Left lobe of liver (tissue), 2 donors: ENCODE measurements around the gene CNIH2. TPM values are rescaled to one million over a fixed set of nuclear protein-coding genes. Genes with fewer than 3 reads are reported as not detected.
"Not testable (repeated sequence)": the region's sequence is repeated elsewhere in the genome, so short reads cannot be mapped to it uniquely, and the experiment has no call there.

Experiments
- ATAC-seq: fragments of 200-7000 bp; cut with Tn5 transposase; one replicate; pipeline ENCODE4 v1.9.1; 2020; ENCODE audit warnings: mild to moderate bottlenecking, moderate library complexity
- DNase-seq: peaks from one replicate; pipeline ENCODE4 v3.0.0-alpha.2; 2020; ENCODE audit warnings: low spot score
- total RNA-seq: library from RNA; stranded (reverse); gene quantifications from one replicate; pipeline ENCODE4 v1.2.1, GENCODE V29; 2021
- donor health status: DM: no; HTN: no; CAD: no; lungs with moderate emphysema.
- donor health status: DM: no; HTN: yes; CAD: no.

The CNIH2 gene
- total RNA-seq, 1 donor from 2014 or later: 0.13 TPM

DNA sequence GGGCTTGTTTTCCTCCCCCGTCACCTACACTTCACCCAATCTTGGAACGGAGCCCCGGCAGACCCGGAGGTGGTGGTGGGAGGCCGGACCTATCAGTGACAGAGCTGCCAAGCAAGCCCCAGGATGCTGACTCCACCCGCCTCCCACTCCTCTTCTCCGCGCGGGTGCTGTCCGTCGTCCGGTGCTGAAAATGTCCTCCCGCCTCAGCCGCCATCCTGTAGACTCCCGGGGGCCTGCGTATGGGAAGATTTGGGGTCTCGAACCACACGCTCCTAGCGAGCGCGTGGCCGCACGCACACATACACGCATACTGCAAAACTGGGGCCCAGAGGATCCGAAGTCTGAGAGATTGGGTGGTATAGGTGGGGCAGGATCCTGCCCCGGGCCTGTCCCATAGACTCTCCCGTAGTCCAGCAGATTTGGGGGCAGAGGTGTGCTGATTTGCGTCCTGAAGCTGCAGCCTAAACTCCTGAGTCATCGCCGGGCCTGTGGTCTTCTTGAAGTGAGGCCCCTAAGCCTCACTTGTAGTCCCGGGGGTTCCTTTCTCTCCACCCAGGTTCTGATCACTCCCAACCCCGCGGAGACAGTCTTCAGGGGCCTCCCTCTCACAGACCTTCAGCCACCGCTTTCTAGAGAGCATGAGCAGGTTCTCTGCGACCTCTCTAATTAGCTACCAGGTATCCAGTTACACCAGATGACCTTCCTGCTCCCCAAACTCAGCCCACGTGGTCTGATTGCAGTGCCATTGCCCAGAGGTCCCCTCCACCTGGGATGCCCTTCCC lies 11.8 kb downstream of the CNIH2 start:
- peak; percentile 44 for ATAC-seq
- DNase-seq: no peak

DNA sequence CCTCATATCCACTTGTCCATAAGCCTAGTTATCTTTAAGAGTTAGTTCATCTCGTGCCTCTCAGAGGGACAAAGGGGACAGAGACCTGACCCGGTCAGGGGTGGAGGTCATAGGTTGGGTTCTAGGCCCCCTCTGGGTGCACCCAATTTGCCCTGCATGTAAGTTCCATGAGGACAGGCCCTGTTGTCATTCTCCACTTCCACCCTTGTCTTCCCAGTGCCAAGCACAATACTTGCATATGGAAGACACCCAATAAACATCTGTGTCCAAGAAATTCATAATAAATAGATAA lies 12.3 kb downstream of the CNIH2 start:
- no peak for ATAC-seq
- no peak for DNase-seq

DNA sequence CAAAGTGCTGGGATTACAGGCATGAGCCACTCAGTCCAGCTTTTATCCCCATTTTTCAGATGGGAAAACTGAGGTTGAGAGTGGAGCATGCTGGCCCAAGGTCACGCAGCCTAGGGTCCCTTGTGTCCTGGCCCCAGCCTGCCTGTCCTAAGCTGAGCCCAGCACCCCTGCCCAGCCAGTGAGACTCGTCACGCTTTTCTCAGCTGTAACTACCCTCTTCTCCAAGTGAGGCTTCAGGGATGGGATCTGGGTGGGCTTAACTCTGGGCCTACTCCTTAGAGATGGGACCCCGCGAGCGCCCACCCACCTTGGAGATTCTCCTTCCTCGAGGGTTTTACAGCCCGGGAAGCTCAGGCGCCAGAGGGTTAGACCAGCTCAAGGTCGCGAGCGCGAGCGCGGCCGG lies 13.3 kb downstream of the CNIH2 start:
- ATAC-seq (no peak), DNase-seq (no peak)

GRCh38 chr11:66291706-66292542 lies 13.9 kb downstream of the CNIH2 start, which contains the start of gene TMEM151A:
TMEM151A (plus strand) TSS chr11:66291894; CDS start chr11:66292014, 120 bp downstream.
- ATAC-seq: peak; percentile 8
- DNase-seq: no peak

GRCh38 chr11:66292543-66293332 lies 14.8 kb downstream of the CNIH2 start:
- ATAC-seq: no peak
- no peak for DNase-seq

GRCh38 chr11:66293352-66293751 lies 15.4 kb downstream of the CNIH2 start:
- ATAC-seq: no peak
- DNase-seq: no peak

- DNase-seq: no peak
Observed at GRCh38 chr11:66293777-66294625, 16.0 kb downstream of the CNIH2 start.

GRCh38 chr11:66294626-66295620 lies 16.9 kb downstream of the CNIH2 start:
- ATAC-seq: no peak
- no peak for DNase-seq

More at GRCh38 chr11:66293777-66294625, 16.0 kb downstream of the CNIH2 start:
- no peak for ATAC-seq

- no peak for DNase-seq
- no peak for ATAC-seq
Observed at GRCh38 chr11:66297610-66298009, 19.6 kb downstream of the CNIH2 start.

DNA sequence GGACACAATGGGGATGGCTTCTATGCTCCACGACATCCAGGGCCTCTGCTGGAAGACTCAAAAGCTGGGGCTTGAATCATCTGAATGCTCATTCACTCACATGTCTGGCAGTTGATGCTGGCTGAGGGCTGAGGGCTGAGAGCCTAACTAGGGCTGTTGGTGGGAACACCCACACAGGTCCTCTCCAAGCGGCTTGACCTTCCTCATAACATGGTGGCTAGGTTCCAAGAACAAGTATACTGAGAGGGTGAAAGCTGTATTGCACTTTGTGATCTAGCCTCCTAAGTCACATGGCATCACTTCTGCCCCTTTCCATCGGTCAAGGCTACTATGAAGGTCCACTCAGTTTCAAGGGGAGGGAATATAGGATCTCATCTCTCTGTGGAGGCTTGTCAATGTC lies 21.2 kb downstream of the CNIH2 start:
- ATAC-seq (peak; percentile 19), DNase-seq (no peak)

GRCh38 chr11:66302656-66303055 lies 24.7 kb downstream of the CNIH2 start:
- no peak for ATAC-seq

GRCh38 chr11:66309475-66309874 lies 31.5 kb downstream of the CNIH2 start:
- DNase-seq (no peak), ATAC-seq (no peak)

More at GRCh38 chr11:66302656-66303055, 24.7 kb downstream of the CNIH2 start:
- DNase-seq: no peak

DNA sequence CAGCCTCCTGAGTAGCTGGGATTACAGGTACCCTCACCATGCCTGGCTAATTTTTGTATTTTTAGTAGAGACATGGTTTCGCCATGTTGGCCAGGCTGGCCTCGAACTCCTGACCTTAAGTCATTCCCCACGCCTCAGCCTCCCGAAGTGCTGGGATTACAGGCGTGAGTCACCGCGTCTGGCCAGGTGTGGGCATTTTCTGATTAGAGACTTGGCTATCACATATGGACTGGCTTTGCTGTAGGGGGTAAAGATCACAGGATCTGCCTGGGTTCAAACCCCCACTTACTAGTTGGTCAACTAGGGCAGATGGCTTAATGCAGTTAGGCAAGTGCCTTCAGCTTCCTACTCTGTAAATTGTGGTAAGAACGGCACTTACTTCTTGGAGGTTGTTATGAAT lies 32.3 kb downstream of the CNIH2 start:
- no peak for ATAC-seq
- no peak for DNase-seq

GRCh38 chr11:66310803-66311440 lies 32.9 kb downstream of the CNIH2 start:
- not testable (repeated sequence) for DNase-seq, ATAC-seq

GRCh38 chr11:66311470-66311964 lies 33.5 kb downstream of the CNIH2 start:
- no peak for ATAC-seq

DNA sequence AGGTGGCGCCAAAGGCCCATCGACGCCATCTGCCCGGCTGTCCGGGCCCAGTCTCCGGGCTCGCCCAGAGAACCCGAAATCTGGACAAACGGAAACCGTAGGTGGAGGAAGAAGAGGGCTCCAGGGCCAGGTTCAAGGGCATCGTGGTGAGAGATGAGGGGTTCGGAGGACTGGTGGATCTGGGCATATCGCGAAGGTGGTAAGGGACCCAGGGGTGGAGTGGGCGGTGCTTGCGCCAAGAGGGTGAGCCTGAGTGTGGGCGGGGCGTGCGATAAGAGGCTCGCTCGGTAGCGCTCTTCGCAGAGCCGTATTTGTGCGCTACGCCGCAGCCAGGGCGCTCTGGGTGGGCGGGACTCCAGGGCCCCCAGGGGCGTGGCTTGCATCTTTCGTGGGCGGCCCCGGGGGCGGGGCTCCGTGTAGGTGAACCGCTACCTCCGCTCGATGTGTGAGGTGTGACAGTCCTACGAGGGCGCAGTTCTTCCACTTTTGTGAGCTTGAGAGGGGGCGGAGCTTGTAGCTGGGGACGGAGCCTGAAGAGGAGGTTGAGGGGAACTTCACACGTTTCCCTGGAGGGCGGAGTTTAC lies 34.1 kb downstream of the CNIH2 start:
- DNase-seq (peak; percentile 96), ATAC-seq (peak; percentile 84)

More at GRCh38 chr11:66311470-66311964, 33.5 kb downstream of the CNIH2 start:
- no peak for DNase-seq

- ATAC-seq (peak; percentile 82), DNase-seq (peak; percentile 98)
Observed at GRCh38 chr11:66312549-66313320, 34.8 kb downstream of the CNIH2 start.
